ENCODE measurements around the gene FLT3. TPM values are rescaled to one million over a fixed set of nuclear protein-coding genes. Genes with fewer than 3 reads are reported as not detected.

FLT3 gene
- total and polyA plus RNA-seq, 4 donors, result 0.14 to 0.84 (median 0.42) TPM

- H3K27ac ChIP-seq (ENCODE audit: low read depth in 1 of 2, low read length in 2 of 2), result no peak overlapping the region
- no peak overlapping the region for H3K4me3 ChIP-seq (ENCODE audit: low read depth in 1 of 3, low read length in 3 of 3)
- no peaks in the 10 kb centered on the region for H3K36me3 ChIP-seq (ENCODE audit: control insufficient read depth in 4 of 4, insufficient read depth in 3 of 4, low read depth in 1 of 4, low read length in 3 of 4)
- WGBS, result 77% methylated on average over 6 of the region's 6 CpGs
- no peak for DNase-seq (ENCODE audit: low spot score)
- no peak for TF ChIP-seq ZBTB33 (IDR thresholded peaks at IDR 0.05)
- no peak for TF ChIP-seq FOXA1 (IDR thresholded peaks at IDR 0.05)
- no peak for TF ChIP-seq EGR1 (IDR thresholded peaks at IDR 0.05; ENCODE audit: low read depth in 2 of 2)
- no peak for TF ChIP-seq TAF1 (conservative IDR thresholded peaks at IDR 0.05)
- TF ChIP-seq SP1 (IDR thresholded peaks at IDR 0.05), result no peak
- no peak for TF ChIP-seq RXRA (IDR thresholded peaks at IDR 0.05)
- no peak for TF ChIP-seq YY1 (IDR thresholded peaks at IDR 0.05)
- no peak for TF ChIP-seq RAD21 (IDR thresholded peaks at IDR 0.05)
- TF ChIP-seq GABPA (IDR thresholded peaks at IDR 0.05 in 1 of 2, conservative IDR thresholded peaks at IDR 0.05 in 1 of 2), result no peak
- TF ChIP-seq, protein P1, sequence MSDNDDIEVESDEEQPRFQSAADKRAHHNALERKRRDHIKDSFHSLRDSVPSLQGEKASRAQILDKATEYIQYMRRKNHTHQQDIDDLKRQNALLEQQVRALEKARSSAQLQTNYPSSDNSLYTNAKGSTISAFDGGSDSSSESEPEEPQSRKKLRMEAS (IDR thresholded peaks at IDR 0.05), result no peak
- TF ChIP-seq HNF4A (conservative IDR thresholded peaks at IDR 0.05), result no peak
- no peak for TF ChIP-seq JUND (IDR thresholded peaks at IDR 0.05)
- no peak for TF ChIP-seq NR2F2 (IDR thresholded peaks at IDR 0.05)
- TF ChIP-seq HNF4G (IDR thresholded peaks at IDR 0.05), result no peak
- TF ChIP-seq CTCF (IDR thresholded peaks at IDR 0.05; ENCODE audit: low read depth, low read length, missing input control), result no peak
- H3K9me3 ChIP-seq (ENCODE audit: control insufficient read depth in 4 of 4, low read length in 3 of 4), result no peaks in the 10 kb centered on the region
- H3K4me1 ChIP-seq (ENCODE audit: control insufficient read depth in 4 of 4, insufficient read depth in 4 of 4, low read length in 3 of 4), result no peaks in the 10 kb centered on the region
- no peak overlapping the region for H3K9ac ChIP-seq (ENCODE audit: low read depth in 1 of 2, low read length in 2 of 2)
- H3K27me3 ChIP-seq (ENCODE audit: control insufficient read depth in 4 of 4, insufficient read depth in 4 of 4, low read length in 3 of 4), result no peaks in the 10 kb centered on the region
These were observed 23.1 kb downstream of the FLT3 start for GRCh38 chr13:28077231-28077630.

DNA sequence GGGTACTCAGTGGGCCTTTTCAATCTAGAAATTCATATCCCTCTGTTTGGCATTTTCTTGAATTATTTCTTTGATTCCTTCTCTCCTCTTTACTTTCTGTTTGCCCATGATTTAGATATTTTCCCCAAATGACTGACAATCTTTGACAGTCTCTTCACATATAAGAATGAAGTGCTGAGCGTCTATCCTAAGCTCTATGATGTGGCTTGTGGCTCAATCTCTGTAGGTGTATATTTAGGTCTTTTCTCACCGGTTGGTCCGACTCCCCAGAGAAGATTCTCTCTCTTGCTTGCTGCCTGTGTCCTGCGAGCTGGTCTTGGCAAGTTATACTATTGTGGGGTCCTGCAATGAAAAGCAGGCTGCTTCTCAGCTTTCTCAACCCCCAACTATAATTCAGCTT, 29.0 kb downstream of the FLT3 start:
- no peaks in the 10 kb centered on the region for H3K9me3 ChIP-seq (ENCODE audit: control insufficient read depth in 4 of 4, low read length in 3 of 4)
- DNase-seq (ENCODE audit: low spot score), result no peak
- no peaks in the 10 kb centered on the region for H3K27me3 ChIP-seq (ENCODE audit: control insufficient read depth in 4 of 4, insufficient read depth in 4 of 4, low read length in 3 of 4)
- H3K4me1 ChIP-seq (ENCODE audit: control insufficient read depth in 4 of 4, insufficient read depth in 4 of 4, low read length in 3 of 4), result no peaks in the 10 kb centered on the region
- WGBS, result 88% methylated on average over 4 of the region's 4 CpGs
- H3K27ac ChIP-seq (ENCODE audit: low read depth in 1 of 2, low read length in 2 of 2), result no peak overlapping the region
- H3K4me3 ChIP-seq (ENCODE audit: low read depth in 1 of 3, low read length in 3 of 3), result no peak overlapping the region
- no peaks in the 10 kb centered on the region for H3K36me3 ChIP-seq (ENCODE audit: control insufficient read depth in 4 of 4, insufficient read depth in 3 of 4, low read depth in 1 of 4, low read length in 3 of 4)
- no peak overlapping the region for H3K9ac ChIP-seq (ENCODE audit: low read depth in 1 of 2, low read length in 2 of 2)
- no peak for TF ChIP-seq NR2F2 (IDR thresholded peaks at IDR 0.05)
- no peak for TF ChIP-seq CTCF (IDR thresholded peaks at IDR 0.05; ENCODE audit: low read depth, low read length, missing input control)
- no peak for TF ChIP-seq TAF1 (conservative IDR thresholded peaks at IDR 0.05)
- TF ChIP-seq HNF4G (IDR thresholded peaks at IDR 0.05), result no peak
- no peak for TF ChIP-seq FOXA1 (IDR thresholded peaks at IDR 0.05)
- TF ChIP-seq RXRA (IDR thresholded peaks at IDR 0.05), result no peak
- TF ChIP-seq, protein P1 (IDR thresholded peaks at IDR 0.05), result no peak
- no peak for TF ChIP-seq SP1 (IDR thresholded peaks at IDR 0.05)
- TF ChIP-seq JUND (IDR thresholded peaks at IDR 0.05), result no peak

All from liver (tissue), 9 donors.